Motor neuron (in vitro differentiated cells): Measurements from ENCODE around the gene ENGASE. TPM values are rescaled to one million over a fixed set of nuclear protein-coding genes. Genes with fewer than 3 reads are reported as not detected.

ENCODE experiments used
- ATAC-seq, 8 experiments: fragments of 200-7000 bp; cut with Tn5 transposase; replicated peaks in 6 of 8; 2 replicates each; pipeline ENCODE4 v1.8.0; 2021; ENCODE audit warnings: mild to moderate bottlenecking in 8 of 8, moderate library complexity in 8 of 8
- H3K27ac ChIP-seq, 2 donors: fragments of 250-450 bp; sonication (Bioruptor Pico); 2 replicates each; pipeline ENCODE4 v1.9.0; 2021; ENCODE audit warnings: antibody characterized with exemption in 2 of 2, mild to moderate bottlenecking in 2 of 2, moderate library complexity in 1 of 2
- H3K4me1 ChIP-seq, 2 donors: fragments of 250-450 bp; sonication (Bioruptor Pico); replicated peaks in 1 of 2; 2 replicates each; pipeline ENCODE4 v1.6.1; 2021; ENCODE audit warnings: antibody characterized with exemption in 2 of 2, mild to moderate bottlenecking in 2 of 2, moderate library complexity in 1 of 2
- H3K4me3 ChIP-seq, 5 donors: fragments of 250-450 bp; sonication (Bioruptor Pico); 2 replicates each; pipeline ENCODE4 v1.9.0; 2021; ENCODE audit warnings: antibody characterized with exemption in 5 of 5, mild to moderate bottlenecking in 5 of 5, moderate library complexity in 4 of 5
- WGBS, 10 experiments: fragments of 450-650 bp; shearing (Covaris generic); methylation state at CpG; one replicate each; pipeline ENCODE4 v1.0.0; 2022; 5-methylcytosine and 5-hydroxymethylcytosine counted together
- in situ Hi-C, 9 experiments: fragments of 400-800 bp; cut with MboI; loops; one replicate each; pipeline ENCODE4 v1.15.0; 2021; ENCODE audit warnings: low sequenced_read_pairs in 9 of 9, low pct_unique_long_range_greater_than_20kb in 2 of 9; ENCODE audit not compliant: unreplicated experiment in 9 of 9
- total RNA-seq, 8 experiments: library from RNA; unstranded; fragments of 300-600 nt; gene quantifications; 2 replicates each; pipeline versions ENCODE4 v1.2.3 to v1.2.4, GENCODE V29; 2022

The ENGASE gene
- total RNA-seq, 8 experiments from 2014 or later: 10.0 to 49.6 (median 15.4) TPM

DNA sequence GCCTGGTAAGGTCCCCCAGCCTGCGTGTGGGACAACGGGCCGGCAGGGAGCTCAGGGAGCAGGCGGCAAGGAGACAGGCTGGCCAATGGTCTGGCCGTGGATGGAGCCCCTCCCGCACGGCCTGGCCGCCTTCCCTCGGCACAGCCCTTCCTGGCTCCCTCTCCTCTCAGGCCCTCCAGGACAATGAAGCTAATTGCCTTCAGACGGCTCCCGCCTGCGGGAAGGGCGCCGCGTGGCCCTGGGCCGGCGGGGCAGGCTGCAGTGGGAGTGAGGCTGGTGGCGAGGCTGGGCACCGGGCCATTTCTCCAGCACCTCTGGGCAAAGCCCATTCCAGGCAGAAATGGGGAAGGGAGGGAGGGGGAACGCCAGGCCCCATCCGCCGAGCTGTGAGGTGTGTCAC lies 50.9 kb downstream of the ENGASE start:
- 2 to 73% methylated on average over 3 to 11 of the region's 22 CpGs; no CpG with 5 or more reads in 8 of the 10 experiments for WGBS, 10 experiments
- H3K4me3 ChIP-seq: no peak overlapping the region
- peak in 6 of 8 experiments; percentile 27 to 96 (median 54) for ATAC-seq
- H3K4me1 ChIP-seq: no peaks in the 10 kb centered on the region
- H3K27ac ChIP-seq: no peak overlapping the region
- in situ Hi-C loops: no loop called here

- ATAC-seq: peak in 1 of 8 experiments; percentile 59
- in situ Hi-C loops: no loop called here
Observed at GRCh38 chr17:79126139-79126538, 51.5 kb downstream of the ENGASE start.

GRCh38 chr17:79127534-79128135 lies 53.0 kb downstream of the ENGASE start:
- H3K4me3 ChIP-seq: no peak overlapping the region
- WGBS, 10 experiments: 17 to 100% (median 78%) methylated on average over 4 to 16 of the region's 23 CpGs; no CpG with 5 or more reads in 3 of the 10 experiments
- in situ Hi-C loops: no loop called here

More at GRCh38 chr17:79126139-79126538, 51.5 kb downstream of the ENGASE start:
- Histone ChIP-seq H3K4me3 (no peak overlapping the region), H3K27ac (no peak overlapping the region), H3K4me1 (no peaks in the 10 kb centered on the region)
- WGBS, 10 experiments: no CpG with 5 or more reads among the region's 12 CpGs

GRCh38 chr17:79129523-79129922 lies 54.9 kb downstream of the ENGASE start:
- ATAC-seq: no peak
- in situ Hi-C loops: no loop called here
- 17 to 75% (median 40%) methylated on average over 1 to 2 of the region's 4 CpGs; no CpG with 5 or more reads in 6 of the 10 experiments for WGBS, 10 experiments
- H3K4me3 ChIP-seq: no peak overlapping the region
- no peak overlapping the region for H3K27ac ChIP-seq
- H3K4me1 ChIP-seq: peaks cover 2 to 8% of the 10 kb centered on the region in 2 donors

More at GRCh38 chr17:79127534-79128135, 53.0 kb downstream of the ENGASE start:
- no peak for ATAC-seq
- H3K4me1 ChIP-seq: peaks cover 1 to 8% of the 10 kb centered on the region in 2 donors
- H3K27ac ChIP-seq: no peak overlapping the region

DNA sequence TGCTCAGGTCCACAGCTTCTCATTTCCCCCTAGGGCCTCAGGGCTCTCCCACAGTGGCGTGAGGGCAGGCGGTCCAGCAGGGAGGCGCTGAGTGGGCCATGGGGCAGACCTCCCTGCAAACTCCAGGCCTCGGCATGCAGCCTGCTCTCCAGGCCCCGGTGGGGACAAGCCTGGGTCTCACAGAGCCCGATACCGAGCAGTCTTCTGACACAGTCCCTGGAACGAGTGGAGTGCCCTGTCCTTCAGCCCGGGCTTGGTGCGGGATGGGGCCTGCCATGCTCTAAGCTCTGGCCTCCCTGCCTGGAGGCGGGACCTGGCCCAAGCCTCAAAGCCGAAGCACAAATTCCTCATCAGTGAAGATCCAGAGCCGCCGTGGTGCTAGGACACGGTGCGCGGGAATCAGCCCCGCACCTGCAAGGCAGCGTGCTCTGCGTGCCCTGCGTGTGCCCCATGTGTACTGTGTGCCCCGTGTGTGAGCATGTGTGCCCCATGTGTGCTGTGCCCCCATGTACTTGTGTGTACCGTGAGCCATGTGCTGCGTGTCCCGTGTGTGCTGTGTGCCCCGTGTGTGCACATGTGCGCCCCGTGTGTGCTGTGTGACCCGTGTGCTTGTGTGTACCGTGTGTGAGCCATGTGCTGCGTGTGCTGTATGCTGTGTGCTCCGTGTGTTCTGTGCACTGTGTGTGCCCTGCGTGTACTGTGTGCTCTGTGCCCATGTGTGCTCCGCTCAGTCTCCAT lies 56.1 kb downstream of the ENGASE start:
- H3K4me1 ChIP-seq: peaks cover 2 to 8% of the 10 kb centered on the region in 2 donors
- no peak overlapping the region for H3K27ac ChIP-seq
- 38 to 93% (median 81%) methylated on average over 3 to 18 of the region's 34 CpGs; no CpG with 5 or more reads in 4 of the 10 experiments for WGBS, 10 experiments
- in situ Hi-C loops: no loop called here
- no peak overlapping the region for H3K4me3 ChIP-seq
- no peak for ATAC-seq

DNA sequence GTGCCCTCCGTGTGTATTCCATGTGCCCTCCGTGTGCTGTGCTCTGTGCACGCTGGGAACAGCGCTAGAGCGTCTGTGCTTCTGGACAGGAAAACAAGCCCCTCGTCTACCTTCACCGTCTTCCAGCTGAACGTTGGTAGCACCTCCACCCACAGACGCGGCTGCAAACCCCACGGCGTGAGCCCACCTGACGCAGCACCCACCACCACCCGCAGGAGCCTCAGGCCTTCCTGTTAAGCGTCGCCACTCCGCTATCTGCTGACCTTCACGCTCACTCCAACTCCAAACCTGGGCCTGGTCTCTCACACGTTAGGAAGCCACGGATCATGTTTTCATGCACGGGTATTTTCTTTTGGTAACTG lies 56.6 kb downstream of the ENGASE start:
- Histone ChIP-seq H3K27ac (no peak overlapping the region), H3K4me1 (peaks cover 2 to 8% of the 10 kb centered on the region in 2 donors), H3K4me3 (no peak overlapping the region)
- 0 to 98% (median 80%) methylated on average over 1 to 12 of the region's 21 CpGs; no CpG with 5 or more reads in 4 of the 10 experiments for WGBS, 10 experiments
- in situ Hi-C loops: no loop called here
- ATAC-seq: no peak

DNA sequence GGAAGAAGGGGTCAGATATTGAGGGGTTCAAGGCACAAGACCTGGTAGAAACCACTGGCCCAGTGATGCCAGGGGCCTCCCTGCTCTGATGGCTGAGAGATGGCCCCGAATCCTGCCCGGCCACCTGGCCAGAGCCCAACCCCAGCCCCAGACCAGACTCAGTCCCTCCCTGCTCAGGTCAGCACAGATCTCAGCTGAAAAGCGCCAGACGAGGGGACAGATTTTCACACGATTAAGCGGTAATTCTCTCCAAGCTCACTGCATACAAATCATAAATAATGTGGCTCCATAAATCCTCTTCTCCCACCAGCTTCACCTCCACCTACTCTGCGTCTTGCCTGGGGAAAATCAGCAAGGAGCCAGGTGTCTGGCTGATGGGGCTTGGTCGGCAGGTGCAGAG lies 57.1 kb downstream of the ENGASE start:
- no peak overlapping the region for H3K4me3 ChIP-seq
- peaks cover 4 to 12% of the 10 kb centered on the region in 2 donors for H3K4me1 ChIP-seq
- WGBS, 10 experiments: 40 to 92% (median 73%) methylated on average over 1 to 5 of the region's 8 CpGs; no CpG with 5 or more reads in 4 of the 10 experiments
- ATAC-seq: peak in 3 of 8 experiments; percentile 20 to 42 (median 20)
- no peak overlapping the region for H3K27ac ChIP-seq
- in situ Hi-C loops: no loop called here

GRCh38 chr17:79132271-79133064 lies 57.8 kb downstream of the ENGASE start:
- WGBS, 10 experiments: 0 to 100% (median 69%) methylated on average over 1 to 6 of the region's 36 CpGs; no CpG with 5 or more reads in 4 of the 10 experiments
- Histone ChIP-seq H3K4me1 (peaks cover 11 to 19% of the 10 kb centered on the region in 2 donors), H3K4me3 (no peak overlapping the region), H3K27ac (no peak overlapping the region)
- ATAC-seq: peak in 6 of 8 experiments; percentile 11 to 56 (median 41)
- in situ Hi-C loops: no loop called here

DNA sequence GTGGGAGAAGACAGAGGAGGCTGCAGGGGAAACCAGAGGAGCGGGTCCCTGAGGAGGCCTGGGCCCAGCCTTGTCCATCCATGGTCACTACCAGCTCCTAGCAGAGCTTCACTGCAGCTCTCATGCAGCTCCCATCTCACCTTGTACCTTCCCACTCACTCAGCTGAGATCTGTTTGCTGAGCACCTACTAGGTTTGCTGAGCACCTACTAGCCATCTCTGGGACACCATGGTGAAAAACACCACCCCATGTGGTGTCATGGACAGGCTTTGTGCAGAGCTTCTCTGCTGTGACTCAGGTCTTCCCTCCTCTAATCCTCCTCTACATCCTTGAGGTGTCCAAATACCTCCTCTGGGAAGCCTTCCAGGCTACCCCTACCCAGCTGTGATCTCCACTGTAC lies 58.6 kb downstream of the ENGASE start:
- Histone ChIP-seq H3K4me1 (peaks cover 19 to 27% of the 10 kb centered on the region in 2 donors), H3K4me3 (no peak overlapping the region), H3K27ac (no peak overlapping the region)
- in situ Hi-C loops: no loop called here
- no peak for ATAC-seq
- WGBS, 10 experiments: no CpG with 5 or more reads among the region's 1 CpG

- 0 to 100% (median 44%) methylated on average over 1 to 7 of the region's 7 CpGs; no CpG with 5 or more reads in 5 of the 10 experiments for WGBS, 10 experiments
- Histone ChIP-seq H3K4me1 (peaks cover 19 to 28% of the 10 kb centered on the region in 2 donors), H3K4me3 (no peak overlapping the region), H3K27ac (no peak overlapping the region)
- peak in 3 of 8 experiments; percentile 15 to 74 (median 36) for ATAC-seq
- in situ Hi-C loops: no loop called here
Observed at GRCh38 chr17:79133985-79134384, 59.4 kb downstream of the ENGASE start.

- in situ Hi-C loops: no loop called here
- ATAC-seq: no peak
- H3K4me1 ChIP-seq: peaks cover 19 to 28% of the 10 kb centered on the region in 2 donors
- no peak overlapping the region for H3K4me3 ChIP-seq
- no peak overlapping the region for H3K27ac ChIP-seq
- 40 to 80% methylated on average over 1 of the region's 9 CpGs; no CpG with 5 or more reads in 8 of the 10 experiments for WGBS, 10 experiments
Observed at GRCh38 chr17:79135011-79135410, 60.4 kb downstream of the ENGASE start.

DNA sequence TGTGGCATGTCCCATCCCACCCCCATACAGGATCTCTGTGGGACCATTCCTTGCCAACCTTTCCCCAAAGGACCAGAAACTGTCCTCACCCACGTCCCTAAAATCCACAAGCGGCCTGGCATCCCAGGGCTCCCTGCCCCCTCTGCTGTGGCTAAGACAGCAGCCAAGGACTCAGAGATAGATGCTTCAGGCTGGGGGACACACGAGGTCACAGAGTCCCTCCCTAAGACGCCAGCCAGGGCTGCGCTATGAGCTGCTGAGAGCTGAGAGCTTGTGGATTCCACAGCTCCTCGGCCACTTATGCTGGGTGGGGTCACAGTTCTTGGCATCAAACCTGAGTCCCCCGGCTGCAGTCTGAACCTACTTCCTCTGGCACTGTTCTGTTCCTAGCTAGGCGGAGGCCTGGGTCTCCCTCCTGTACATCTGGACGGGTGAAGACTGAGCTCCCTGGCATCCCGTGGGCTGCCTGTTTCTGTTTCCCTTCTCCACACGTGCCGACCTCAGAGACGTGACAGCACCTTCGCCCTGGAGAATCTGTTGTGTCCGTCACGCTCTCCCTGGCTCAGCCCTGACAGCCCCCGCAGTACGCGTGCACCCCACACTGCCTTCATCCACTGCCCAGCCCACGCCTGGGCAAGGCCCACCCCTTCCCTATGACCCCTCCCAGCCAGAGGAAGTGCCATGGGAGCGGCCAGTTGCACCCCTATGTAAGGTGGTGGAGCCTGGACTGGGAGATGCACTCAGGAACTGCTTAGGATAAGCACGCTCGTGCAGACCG lies 61.2 kb downstream of the ENGASE start:
- peaks cover 19 to 28% of the 10 kb centered on the region in 2 donors for H3K4me1 ChIP-seq
- WGBS, 10 experiments: 0 to 85% (median 77%) methylated on average over 1 to 8 of the region's 24 CpGs; no CpG with 5 or more reads in 6 of the 10 experiments
- ATAC-seq: peak in 3 of 8 experiments; percentile 21 to 33 (median 32)
- in situ Hi-C loops: no loop called here
- no peak overlapping the region for H3K4me3 ChIP-seq
- H3K27ac ChIP-seq: no peak overlapping the region
